Right ventricle myocardium superior (tissue), 1 donor: Measurements from ENCODE around the gene GLS. TPM values are rescaled to one million over a fixed set of nuclear protein-coding genes. Genes with fewer than 3 reads are reported as not detected.

Experiments used
- ATAC-seq: fragments of 200-7000 bp; cut with Tn5 transposase; one replicate; pipeline ENCODE4 v1.9.1; 2020; ENCODE audit warnings: mild to moderate bottlenecking; ENCODE audit not compliant: poor library complexity
- DNase-seq: peaks from one replicate; pipeline ENCODE4 v3.0.0-alpha.2; 2020
- intact Hi-C: fragments of 100-400 bp; cut with DNase I; formaldehyde crosslinking; loops from one replicate; pipeline ENCODE4 v1.11.2; 2022
- total RNA-seq: library from RNA; stranded (reverse); fragmentation: NEBNext Ultra II Directional; extraction: Animal tissue kit (Norgen Biotek cat#: 25700); gene quantifications from one replicate; pipeline ENCODE4 v1.2.1, GENCODE V29; 2021
- donor health status: DM: no; HTN: yes; CAD: no; lungs with severe emphysema.

GLS gene
- total RNA-seq, 1 donor from 2014 or later: 52.3 TPM

GRCh38 chr2:190910341-190911136, 29.9 kb downstream of the GLS start:
- intact Hi-C loops: no loop called here

GRCh38 chr2:190911813-190912212, 31.2 kb downstream of the GLS start:
- intact Hi-C loops: no loop called here
- ATAC-seq (no peak), DNase-seq (no peak)

More at GRCh38 chr2:190910341-190911136, 29.9 kb downstream of the GLS start:
- ATAC-seq (no peak), DNase-seq (no peak)

- intact Hi-C loops: no loop called here
- ATAC-seq: no peak
- no peak for DNase-seq
Observed at GRCh38 chr2:190912726-190913125, 32.1 kb downstream of the GLS start.

- intact Hi-C loops: no loop called here
- DNase-seq (no peak), ATAC-seq (no peak)
Observed at GRCh38 chr2:190913725-190914124, 33.1 kb downstream of the GLS start.

- DNase-seq: no peak
- intact Hi-C loops: no loop called here
- no peak for ATAC-seq
Observed at GRCh38 chr2:190916829-190917228, 36.2 kb downstream of the GLS start.

- DNase-seq (no peak), ATAC-seq (no peak)
- intact Hi-C loops: no loop called here
Observed at GRCh38 chr2:190920085-190920484, 39.5 kb downstream of the GLS start.

GRCh38 chr2:190922376-190922775, 41.8 kb downstream of the GLS start:
- DNase-seq (no peak), ATAC-seq (no peak)
- intact Hi-C loops: no loop called here

GRCh38 chr2:190927301-190927700, 46.7 kb downstream of the GLS start:
- DNase-seq: no peak
- no peak for ATAC-seq
- intact Hi-C loops: no loop called here

- ATAC-seq (no peak), DNase-seq (no peak)
- intact Hi-C loops: no loop called here
Observed at GRCh38 chr2:190929919-190930318, 49.3 kb downstream of the GLS start.

GRCh38 chr2:190930411-190930810, 49.8 kb downstream of the GLS start:
- ATAC-seq (no peak), DNase-seq (no peak)
- intact Hi-C loops: no loop called here

GRCh38 chr2:190932514-190932913, 51.9 kb downstream of the GLS start:
- no peak for DNase-seq
- no peak for ATAC-seq
- intact Hi-C loops: no loop called here

- DNase-seq: no peak
- no peak for ATAC-seq
- intact Hi-C loops: no loop called here
Observed at GRCh38 chr2:190933361-190933760, 52.7 kb downstream of the GLS start.

- intact Hi-C loops: no loop called here
- DNase-seq (no peak), ATAC-seq (no peak)
Observed at GRCh38 chr2:190935054-190935453, 54.4 kb downstream of the GLS start.

- DNase-seq: no peak
- no peak for ATAC-seq
- intact Hi-C loops: no loop called here
Observed at GRCh38 chr2:190938771-190939335, 58.2 kb downstream of the GLS start.

GRCh38 chr2:190940454-190940853, 59.8 kb downstream of the GLS start:
- ATAC-seq: peak; percentile 41
- DNase-seq: no peak
- intact Hi-C loops: no loop called here

GRCh38 chr2:190941571-190941970, 61.0 kb downstream of the GLS start:
- intact Hi-C loops: no loop called here
- no peak for DNase-seq
- ATAC-seq: no peak

- ATAC-seq (no peak), DNase-seq (no peak)
- intact Hi-C loops: no loop called here
Observed at GRCh38 chr2:190942697-190943096, 62.1 kb downstream of the GLS start.

GRCh38 chr2:190943706-190944105, 63.1 kb downstream of the GLS start:
- DNase-seq (no peak), ATAC-seq (no peak)
- intact Hi-C loops: no loop called here

GRCh38 chr2:190947141-190947540, 66.5 kb downstream of the GLS start:
- DNase-seq (no peak), ATAC-seq (no peak)
- intact Hi-C loops: no loop called here

GRCh38 chr2:190947711-190948251, 67.2 kb downstream of the GLS start:
- intact Hi-C loops: no loop called here
- ATAC-seq (peak; percentile 68), DNase-seq (no peak)
